ENCODE data around the gene RNF11.
"Not testable (repeated sequence)": the region's sequence is repeated elsewhere in the genome, so short reads cannot be mapped to it uniquely, and the experiment has no call there.

Gene RNF11

DNA sequence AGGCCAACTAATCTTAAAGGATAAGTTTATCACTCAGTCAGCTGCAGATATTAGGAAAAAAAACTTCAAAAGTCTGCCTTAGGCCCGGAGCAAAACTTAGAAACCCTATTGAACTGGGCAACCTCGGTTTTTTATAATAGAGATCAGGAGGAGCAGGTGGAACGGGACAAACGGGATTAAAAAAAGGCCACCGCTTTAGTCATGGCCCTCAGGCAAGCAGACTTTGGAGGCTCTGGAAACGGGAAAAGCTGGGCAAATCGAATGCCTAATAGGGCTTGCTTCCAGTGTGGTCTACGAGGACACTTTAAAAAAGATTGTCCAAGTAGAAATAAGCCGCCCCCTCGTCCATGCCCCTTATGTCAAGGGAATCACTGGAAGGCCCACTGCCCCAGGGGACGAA, 7.6 kb upstream of the RNF11 start:
- DNase-seq (ENCODE audit: low spot score), result not testable (repeated sequence)

DNA sequence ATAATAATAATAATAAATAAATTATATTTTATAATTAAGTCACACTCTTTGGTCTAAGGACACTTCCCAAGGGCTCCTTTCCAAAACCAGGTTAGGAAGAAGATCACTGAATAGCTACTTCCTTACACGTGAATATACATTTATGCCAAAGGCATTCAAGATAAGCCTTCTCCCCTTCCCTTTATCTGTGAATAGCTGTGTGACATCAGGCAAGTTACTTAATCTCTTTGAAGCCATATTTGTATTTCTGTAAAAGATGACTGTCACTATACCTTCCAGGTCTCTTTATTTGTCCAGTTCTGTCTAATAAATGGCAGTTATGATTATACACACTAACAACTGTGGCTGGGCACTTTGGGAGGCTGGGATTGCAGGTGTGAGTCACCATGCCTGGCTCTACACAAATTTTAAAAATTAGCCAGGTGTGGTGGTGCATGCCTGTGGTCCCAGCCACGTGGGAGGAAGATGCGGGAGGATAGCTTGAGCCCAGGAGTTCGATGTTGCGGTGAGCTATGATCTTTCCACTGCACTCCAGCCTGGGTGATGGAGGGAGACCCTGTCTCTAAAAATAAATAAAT, 5.5 kb upstream of the RNF11 start:
- no peak for DNase-seq (ENCODE audit: low spot score)

DNA sequence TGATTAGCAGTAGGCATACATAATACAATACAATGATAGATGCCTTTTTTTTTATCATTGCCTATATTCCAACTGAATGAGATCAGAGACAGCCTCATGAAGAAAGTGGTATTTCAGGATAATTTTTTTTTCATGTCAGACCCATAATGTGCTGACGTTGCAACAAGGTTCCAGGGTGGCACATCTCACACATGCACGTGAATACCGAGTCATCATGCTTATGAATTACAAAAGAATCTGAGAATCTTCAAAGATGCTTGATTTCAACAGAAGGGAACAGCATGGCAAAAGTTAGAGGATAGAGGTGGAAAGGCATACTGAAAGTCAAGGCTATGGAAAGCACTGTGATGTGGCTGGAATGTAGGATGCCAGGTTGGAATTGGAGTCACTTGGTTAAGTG, 5.0 kb upstream of the RNF11 start:
- DNase-seq (ENCODE audit: low spot score), result no peak

DNA sequence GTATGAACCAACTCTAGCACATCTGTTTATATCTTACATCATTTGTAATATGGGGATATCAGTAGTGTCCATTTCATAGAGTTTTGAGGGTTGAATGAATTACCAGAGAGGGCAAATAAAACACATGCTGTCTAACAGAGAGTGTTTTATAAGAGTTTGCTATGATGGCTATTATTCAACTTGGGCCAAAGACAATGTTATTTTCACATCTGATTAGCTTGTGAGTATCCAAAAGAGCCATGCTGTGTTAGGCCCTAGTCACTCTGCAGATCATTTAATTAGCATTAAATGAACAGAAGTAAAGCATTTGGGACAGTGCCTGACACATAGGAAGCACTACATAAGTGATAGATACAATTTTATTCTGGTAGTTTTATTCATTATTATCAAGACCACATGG, 4.2 kb upstream of the RNF11 start:
- DNase-seq (ENCODE audit: low spot score), result no peak

DNA sequence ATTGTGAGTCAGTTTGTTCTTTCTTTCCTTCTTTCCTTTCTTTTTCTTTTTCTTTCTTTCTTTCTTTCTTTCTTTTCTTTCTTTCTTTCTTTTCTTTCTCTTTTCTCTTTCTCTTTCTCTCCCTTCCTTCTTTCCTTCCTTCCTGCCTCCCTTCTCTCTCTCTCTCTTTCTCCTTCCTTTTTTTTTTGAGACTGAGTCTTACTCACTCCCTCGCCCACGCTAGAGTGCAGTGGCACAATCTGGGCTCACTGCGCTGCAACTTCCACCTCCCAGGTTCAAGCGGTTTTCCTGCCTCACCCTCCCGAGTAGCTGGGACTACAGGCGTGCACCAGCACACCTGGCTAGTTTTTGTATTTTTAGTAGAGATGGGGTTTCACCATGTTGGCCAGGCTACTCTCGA, 1.8 kb upstream of the RNF11 start:
- DNase-seq (ENCODE audit: low spot score), result not testable (repeated sequence)

DNA sequence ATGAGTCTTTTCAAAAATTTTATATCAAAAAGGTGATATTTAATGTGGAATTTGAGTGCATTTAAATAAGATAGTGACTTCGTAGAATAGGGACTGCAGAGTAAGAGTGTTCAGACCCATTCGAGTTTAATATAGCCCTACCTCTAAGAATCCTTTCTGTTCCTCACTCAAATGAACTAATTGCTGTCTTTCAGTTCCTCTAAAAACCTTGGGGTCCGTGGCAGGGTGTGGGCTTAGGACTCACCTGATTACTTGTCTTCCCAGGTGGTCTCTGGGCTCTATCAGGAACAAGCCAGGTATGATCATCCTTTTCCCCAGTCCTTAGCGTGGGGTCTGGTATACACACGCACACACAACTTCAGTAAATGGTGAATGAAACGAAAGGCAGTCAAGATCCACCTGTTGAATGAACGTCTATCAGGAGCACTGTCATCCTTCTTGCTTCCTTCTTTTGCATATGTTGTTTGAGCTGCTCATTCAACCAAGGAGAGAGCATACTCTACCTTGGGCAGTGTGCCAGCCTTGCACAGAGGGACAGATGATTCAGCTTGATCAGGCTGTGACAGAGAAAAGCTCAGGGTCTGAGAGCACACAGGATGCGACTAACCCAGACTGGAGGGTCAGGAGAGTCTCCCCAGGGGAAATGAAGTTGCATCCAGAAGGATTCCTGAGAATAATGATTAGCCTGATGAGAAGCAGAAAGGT, 1.2 kb upstream of the RNF11 start:
- peak; percentile 62 for DNase-seq (ENCODE audit: low spot score)

DNA sequence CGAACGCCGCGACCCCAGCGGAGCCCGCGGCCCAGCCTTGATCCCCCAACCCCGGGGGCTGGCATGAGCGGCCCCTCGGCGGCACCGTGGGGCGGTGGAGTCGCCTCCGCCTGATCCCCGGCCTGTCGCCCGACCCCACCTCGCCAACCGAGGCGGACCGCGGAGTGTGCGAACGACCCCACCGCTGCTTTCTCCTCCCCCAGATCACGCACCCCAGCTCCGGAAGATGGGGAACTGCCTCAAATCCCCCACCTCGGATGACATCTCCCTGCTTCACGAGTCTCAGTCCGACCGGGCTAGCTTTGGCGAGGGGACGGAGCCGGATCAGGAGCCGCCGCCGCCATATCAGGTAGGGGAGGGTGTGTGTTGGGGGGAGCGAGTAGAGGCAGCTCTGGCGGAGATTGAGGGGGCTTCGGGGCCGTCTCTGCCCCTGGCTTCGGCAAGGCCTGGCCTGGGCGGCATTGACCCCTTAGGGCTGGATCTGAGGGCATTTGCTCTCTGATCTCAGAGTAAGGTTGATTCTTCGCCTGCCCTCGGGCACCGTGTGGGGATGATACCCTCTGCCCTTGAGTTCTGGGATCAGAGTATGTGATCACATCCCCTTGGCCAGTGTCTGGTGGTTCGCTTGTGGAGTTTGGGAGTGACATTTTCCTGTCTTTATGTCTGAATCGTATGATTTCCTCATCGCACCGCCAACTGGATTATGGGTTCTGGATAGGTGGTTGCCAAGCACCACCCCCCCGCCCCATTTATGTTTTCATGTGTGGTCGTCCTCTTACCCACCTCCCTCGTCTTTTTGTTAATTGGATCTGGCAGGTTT, 668 bp downstream of the RNF11 start:
- peak; percentile 25 for DNase-seq (ENCODE audit: low spot score)

DNA sequence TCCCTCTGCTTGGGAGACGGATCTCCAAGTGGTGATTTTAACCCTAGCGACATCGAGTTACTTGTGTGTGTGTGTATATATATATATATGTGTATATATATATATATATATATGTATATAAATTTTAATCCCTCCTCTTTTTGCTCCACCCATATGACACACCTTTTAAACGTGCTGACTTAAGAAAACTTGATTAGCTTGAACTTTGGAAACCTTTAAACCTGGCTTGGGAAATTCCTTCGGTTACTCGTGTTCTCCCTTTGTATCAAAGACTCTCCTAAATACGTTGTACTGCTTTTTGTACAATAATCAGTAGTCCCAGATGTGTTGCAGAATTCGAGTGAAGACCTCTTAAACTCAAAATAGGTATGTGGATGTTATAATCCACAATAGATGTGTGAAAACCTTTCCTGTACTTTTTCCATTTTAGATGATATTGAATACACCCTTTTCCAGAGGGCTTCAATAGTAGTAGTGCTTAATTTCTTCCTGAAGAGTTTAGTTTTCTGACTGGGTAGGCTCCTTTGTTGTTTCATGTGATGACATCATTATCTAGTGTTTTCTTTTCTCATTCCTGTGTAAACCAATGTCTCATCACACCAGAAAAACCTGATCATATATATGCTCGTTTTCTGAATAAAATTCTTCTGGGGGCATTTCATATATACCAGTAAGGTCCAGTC, 1.4 kb downstream of the RNF11 start:
- DNase-seq (ENCODE audit: low spot score), result no peak

DNA sequence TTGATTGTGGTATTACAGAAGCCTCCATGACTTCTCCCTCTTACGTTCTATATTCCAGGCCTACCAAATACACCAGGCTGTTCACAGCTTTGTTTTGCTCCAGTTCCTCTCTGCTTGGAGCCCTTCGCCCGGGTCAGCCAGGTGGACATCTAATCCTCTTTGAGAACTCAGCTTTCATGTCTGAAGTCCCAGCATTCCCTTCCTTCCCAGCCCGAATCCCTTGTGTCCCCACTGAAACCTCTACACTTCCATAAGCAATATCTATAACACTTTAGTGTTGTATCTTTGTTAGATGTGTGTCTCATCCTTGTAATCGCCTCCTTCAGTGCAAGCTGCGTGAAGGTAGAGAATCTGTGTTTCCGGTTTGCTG, 1.9 kb downstream of the RNF11 start:
- no peak for DNase-seq (ENCODE audit: low spot score)

DNA sequence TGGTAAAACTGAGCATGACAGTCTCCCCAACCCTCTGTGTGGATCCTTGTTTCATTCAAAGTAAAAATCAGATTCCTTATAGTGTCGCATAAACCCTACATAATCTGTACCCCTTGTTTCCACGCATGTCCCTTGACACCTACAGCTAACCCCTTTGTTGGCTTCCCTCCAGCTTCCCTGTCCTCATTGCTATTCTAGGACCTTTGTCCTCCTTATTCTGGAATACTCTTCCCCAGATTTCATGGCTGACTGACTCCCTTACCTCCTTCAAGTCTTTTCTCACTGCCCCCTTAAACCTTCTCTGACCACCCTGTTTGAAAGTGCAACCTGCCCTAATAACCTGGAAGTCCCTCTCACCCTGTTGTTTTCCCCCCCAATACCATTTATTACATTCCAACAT, 4.0 kb downstream of the RNF11 start:
- DNase-seq (ENCODE audit: low spot score), result no peak

DNA sequence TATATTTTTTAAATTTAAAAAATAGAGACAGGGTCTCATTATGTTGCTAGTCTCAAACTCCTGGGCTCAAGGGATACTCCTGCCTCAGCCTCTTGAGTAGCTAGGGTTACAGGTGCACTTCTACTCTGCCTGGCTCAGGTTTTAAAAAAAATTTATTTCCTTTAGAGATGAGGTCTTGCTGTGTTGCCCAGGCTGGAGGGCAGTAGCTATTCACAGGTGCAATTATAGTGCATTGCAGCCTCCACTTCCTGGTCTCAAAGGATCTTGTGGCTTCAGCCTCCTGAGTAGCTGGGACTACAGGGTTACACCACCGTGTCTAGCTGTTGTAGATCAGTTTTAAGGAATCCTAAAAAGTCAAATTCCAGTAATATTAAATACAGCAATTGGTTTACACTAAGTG, 5.0 kb downstream of the RNF11 start:
- no peak for DNase-seq (ENCODE audit: low spot score)

DNA sequence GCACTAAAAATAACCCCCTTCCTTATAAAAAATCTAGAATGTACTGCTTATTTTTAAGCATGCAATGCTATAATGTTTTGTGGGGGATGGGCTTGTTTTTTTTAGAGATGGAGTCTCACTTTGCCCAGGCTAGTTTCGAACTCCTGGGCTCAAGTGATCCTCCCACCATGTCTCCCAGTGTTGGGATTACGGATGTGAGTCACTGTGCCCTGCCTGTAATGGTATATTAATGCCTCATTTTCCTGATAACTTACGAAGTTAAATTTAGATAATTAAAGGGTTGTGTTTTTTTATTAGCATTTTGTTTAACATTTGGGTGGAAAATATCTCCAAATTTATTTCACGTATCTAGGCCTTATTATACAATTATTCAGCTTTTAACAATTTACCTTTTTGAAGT, 6.5 kb downstream of the RNF11 start:
- no peak for DNase-seq (ENCODE audit: low spot score)

DNA sequence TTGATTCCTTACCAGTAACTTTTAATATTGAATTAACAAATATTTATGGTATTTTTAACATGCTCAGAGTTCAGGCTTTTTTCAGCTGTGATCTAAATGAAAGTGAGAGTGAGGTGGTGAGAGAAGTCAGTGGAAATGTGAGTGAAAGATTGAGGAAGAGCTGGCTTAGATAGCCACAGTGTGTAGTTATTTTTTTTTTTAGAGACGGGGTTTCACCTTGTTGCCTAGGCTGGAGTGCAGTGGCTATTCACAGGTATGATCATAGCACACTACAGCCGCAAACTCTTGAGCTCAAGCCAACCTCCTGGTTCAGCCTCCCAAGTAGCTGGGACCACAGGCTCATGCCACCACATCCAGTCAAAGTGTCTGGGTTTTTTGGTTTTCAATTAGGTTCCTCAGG, 10.9 kb downstream of the RNF11 start:
- DNase-seq (ENCODE audit: low spot score), result no peak

DNA sequence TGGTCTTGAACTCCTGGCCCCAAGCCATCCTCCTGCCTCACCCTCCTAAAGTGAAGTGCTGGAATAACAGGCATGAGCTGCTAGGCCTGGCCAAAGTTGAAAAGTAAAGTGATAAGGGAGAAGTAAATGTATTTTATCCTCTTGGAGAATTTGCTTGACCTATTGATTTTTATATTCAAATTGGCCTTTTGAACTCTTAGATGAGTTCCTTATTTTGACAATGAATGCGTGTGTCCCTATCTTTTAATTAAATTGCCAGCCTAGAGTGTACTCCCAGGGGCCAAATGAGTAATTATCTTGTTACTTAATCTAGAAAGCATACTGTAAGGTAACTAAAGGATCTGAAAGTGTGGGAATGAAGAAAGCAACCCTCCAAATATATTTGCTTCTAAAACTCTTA, 11.4 kb downstream of the RNF11 start:
- no peak for DNase-seq (ENCODE audit: low spot score)

DNA sequence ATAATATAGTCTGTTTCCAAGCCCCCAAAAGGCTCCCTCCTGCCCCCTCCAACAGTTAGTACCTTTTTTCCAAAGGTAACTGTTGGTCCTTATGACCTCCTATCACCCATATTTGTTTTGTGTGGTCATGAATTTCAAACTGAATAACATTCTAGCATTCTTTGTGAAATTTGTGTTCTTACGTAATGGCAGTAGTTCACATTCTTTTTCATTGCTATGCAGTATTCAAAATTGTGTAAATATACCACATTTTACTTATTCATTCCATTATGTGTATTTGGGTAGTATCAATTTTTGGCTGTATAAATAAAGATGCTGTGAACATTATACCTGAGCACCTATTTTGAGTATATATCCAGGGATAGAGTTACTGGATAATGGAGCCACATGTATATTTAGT, 13.4 kb downstream of the RNF11 start:
- DNase-seq (ENCODE audit: low spot score), result no peak

DNA sequence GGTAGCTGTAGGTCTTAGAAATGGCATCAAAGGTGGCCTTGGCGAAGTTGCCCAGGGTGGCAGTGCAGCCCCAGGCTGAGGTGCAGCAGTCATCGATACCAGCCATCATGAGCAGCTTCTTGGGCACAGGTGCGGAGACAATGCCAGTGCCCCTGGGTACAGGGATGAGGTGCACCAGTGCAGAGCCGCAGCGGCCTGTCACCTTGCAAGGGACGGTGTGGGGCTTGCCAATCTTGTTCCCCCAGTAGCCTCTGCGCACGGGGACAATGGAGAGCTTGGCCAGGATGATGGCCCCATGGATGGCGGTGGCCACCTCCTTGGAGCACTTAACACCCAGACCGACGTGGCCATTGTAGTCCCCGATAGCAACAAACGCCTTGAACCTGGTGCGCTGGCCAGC, 14.7 kb downstream of the RNF11 start:
- DNase-seq (ENCODE audit: low spot score), result not testable (repeated sequence)

DNA sequence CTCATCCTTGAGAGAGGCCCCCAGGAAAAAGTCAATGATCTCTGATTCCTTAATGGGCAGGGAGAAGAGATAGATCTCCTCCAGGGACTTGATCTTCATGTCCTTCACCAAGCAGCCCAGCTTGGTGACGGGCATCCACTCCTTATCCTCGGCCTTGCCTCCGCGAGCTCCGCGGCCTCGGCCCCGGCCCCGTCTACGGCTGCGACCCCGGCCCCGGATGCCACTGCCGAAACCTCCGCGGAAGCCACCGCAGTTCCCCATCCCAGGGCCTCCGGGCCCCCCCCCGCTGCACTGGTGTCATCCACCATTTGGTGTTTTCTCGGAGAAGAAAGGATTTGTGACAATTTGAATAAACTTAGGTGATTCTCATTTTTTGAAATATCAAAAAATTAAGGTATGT, 15.1 kb downstream of the RNF11 start:
- not testable (repeated sequence) for DNase-seq (ENCODE audit: low spot score)

DNA sequence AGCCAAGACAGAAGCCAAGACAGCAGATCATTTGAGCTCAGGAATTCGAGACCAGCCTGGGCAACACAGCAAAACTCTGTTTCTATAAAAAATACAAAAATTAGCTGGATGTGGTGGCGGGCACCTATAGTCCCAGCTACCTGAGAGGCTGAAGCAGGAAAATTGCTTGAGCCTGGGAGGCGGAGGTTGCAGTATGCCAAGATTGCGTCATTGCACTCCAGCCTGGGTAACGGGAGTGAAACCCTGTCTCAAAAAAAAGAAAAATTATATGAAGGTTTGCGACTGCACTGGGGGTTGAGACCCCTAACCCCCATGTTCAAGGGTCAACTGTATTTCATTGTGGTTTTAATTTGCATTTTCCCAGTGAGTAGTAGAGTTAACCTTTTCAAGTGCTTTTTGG, 16.3 kb downstream of the RNF11 start:
- no peak for DNase-seq (ENCODE audit: low spot score)

DNA sequence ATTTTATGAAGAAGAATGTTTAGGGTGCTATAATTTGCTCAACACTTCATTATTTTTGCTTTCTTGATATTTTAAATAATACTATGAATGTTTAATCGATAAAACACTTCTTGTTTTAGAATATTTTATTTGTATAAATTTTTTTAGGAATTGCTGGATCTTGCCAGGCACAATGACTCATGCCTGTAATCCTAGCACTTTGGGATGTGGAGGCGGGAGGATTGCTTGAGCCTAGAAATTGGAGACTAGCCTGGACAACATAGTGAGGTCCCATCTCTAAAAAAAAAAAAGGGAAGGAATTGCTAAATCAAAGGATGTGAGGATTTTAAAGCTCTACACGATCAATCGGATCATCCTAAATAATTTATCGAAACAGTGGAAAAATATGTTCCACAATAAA, 17.6 kb downstream of the RNF11 start:
- DNase-seq (ENCODE audit: low spot score), result no peak

DNA sequence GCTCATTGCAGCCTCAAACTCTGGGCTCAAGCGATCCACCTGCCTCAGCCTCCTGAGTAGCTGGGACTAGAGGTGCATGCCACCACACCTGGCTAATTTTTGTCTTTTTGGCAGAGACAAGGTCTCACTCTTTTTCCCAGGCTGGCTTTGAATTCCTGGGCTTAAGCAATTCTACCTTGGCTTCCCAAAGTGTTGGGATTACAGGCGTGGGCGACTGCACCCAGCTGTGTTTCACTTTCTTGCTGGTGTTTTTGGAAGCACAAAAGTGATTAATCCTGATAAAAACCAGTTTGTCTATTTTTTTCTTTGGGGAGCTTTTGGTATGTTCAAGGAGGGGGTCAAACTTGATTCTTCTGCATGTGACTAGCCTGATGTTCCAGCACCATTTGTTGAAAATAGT, 19.3 kb downstream of the RNF11 start:
- DNase-seq (ENCODE audit: low spot score), result no peak

DNA sequence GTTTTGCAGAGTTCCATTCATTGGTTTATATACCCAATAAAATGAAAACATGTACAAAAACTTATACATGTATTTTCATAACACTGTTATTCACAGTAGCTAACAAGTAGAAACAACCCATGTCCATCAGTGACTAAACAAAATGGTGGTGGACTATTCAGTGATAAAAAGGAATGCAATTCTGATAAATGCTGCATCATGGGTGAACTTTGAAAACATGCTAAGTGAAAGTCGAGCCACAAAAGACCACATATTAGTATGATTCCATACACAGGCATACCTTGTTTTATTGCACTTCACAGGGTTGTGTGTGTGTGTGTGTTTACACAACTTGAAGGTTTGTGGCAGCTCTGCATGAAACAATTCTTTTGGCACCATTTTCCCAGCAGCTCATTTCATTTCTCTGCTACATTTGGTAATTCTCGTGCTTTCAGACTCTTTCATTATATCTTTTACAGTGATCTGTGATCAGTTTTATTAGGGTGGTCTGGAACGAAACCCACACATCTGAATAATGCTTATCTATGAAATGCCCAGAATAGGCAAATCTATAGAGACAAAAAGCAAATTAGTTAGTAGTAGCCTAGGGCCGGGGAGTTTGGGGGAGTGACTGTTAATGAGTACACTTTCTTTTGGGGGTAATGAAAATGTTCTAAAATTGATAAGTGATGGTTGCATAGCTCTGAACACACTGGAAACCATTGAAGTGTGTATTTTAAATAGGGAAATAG, 27.2 kb downstream of the RNF11 start:
- DNase-seq (ENCODE audit: low spot score), result no peak

DNA sequence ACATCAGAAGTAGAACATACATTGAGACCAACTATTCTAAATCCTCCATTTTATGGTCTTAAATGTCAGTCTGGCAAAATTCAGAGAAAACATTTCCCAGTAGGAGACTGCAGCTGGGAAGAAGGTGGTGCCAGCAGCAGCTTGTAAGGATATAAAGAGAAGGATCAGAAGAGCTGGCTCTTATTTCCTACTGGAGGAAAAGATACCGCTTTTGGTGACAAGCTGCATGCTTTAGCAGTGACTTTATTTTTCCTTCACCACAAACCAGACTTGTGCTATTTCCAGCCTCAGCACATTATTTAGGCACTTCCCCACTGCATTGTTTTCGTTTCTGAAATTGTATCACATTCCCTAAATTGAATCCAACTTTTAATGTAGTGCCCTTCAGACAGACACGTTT, 28.4 kb downstream of the RNF11 start:
- no peak for DNase-seq (ENCODE audit: low spot score)
